HEK293 (cell line): ENCODE results near the gene CPLX3.

ENCODE experiments used
- CTCF ChIA-PET: fragments of 350-600 bp; formaldehyde crosslinking; extraction: SDS; loops from one replicate; lab custom pipeline; 2021; ENCODE audit warnings: antibody characterized with exemption; lab: Yijun Ruan, JAX
- POLR2A ChIA-PET: fragments of 300-600 bp; formaldehyde crosslinking; extraction: SDS; loops from one replicate; lab custom pipeline; 2020; ENCODE audit warnings: antibody characterized with exemption, inconsistent platforms; lab: Yijun Ruan, JAX
- H3K27ac ChIP-seq: fragments of 200-500 bp; sonication (Bioruptor generic); 2 replicates; pipeline ENCODE4 v1.5.1; 2014; ENCODE audit warnings: low read depth, low read length, control low read depth, inconsistent platforms; ENCODE audit errors: extremely low read depth
- H3K36me3 ChIP-seq, 2 experiments: fragments of 200-500 bp in 1 of 2; sonication (Bioruptor generic) in 1 of 2; 1 replicate in 1 of 2; 2 replicates in 1 of 2; pipeline ENCODE4 v1.5.1; 2014 to 2017; ENCODE audit warnings: inconsistent platforms in 2 of 2, low read length in 2 of 2; ENCODE audit not compliant: control insufficient read depth in 2 of 2, insufficient read depth in 1 of 2
- H3K4me1 ChIP-seq: fragments of 200-500 bp; sonication (Bioruptor generic); 2 replicates; pipeline ENCODE4 v1.5.1; 2014; ENCODE audit warnings: mild to moderate bottlenecking, low read length, inconsistent platforms; ENCODE audit not compliant: control insufficient read depth, insufficient read depth
- H3K4me3 ChIP-seq: 2 replicates; pipeline ENCODE4 v1.5.1; 2011; ENCODE audit warnings: low read depth, mild to moderate bottlenecking, control low read depth, low read length, moderate library complexity
- H3K9me3 ChIP-seq: fragments of 200-500 bp; sonication (Bioruptor generic); 2 replicates; pipeline ENCODE4 v1.5.1; 2014; ENCODE audit warnings: low read depth, low read length, inconsistent platforms; ENCODE audit not compliant: control insufficient read depth, insufficient read depth
- EGR2 ChIP-seq: fragments of 450-650 bp; formaldehyde crosslinking; IDR thresholded peaks from 2 replicates; pipeline ENCODE4 v1.5.1; 2016; ENCODE audit warnings: low read depth, missing biosample characterization, missing genetic modification characterization
- FEZF1 ChIP-seq: fragments of 450-650 bp; formaldehyde crosslinking; IDR thresholded peaks from 2 replicates; pipeline ENCODE4 v1.5.1; 2016; ENCODE audit warnings: missing biosample characterization, missing genetic modification characterization
- MYNN ChIP-seq: fragments of 450-650 bp; formaldehyde crosslinking; IDR thresholded peaks from 2 replicates; pipeline ENCODE4 v1.5.1; 2016; ENCODE audit warnings: missing biosample characterization, missing genetic modification characterization, borderline replicate concordance
- REST ChIP-seq: fragments of 450-650 bp; formaldehyde crosslinking; IDR thresholded peaks from 2 replicates; pipeline ENCODE4 v1.5.1; 2016; ENCODE audit warnings: missing biosample characterization, missing genetic modification characterization
- SALL2 ChIP-seq: fragments of 450-650 bp; formaldehyde crosslinking; IDR thresholded peaks from 2 replicates; pipeline ENCODE4 v1.5.0; 2017; ENCODE audit warnings: missing biosample characterization, mild to moderate bottlenecking, missing genetic modification characterization, borderline replicate concordance
- ZBTB11 ChIP-seq: fragments of 450-650 bp; formaldehyde crosslinking; conservative IDR thresholded peaks from 2 replicates; pipeline ENCODE4 v1.5.1; 2016; ENCODE audit warnings: low read depth, missing biosample characterization, missing genetic modification characterization
- ZBTB20 ChIP-seq: fragments of 450-650 bp; formaldehyde crosslinking; IDR thresholded peaks from 2 replicates; pipeline ENCODE4 v1.5.1; 2016; ENCODE audit warnings: missing biosample characterization, missing genetic modification characterization
- ZFHX2 ChIP-seq: fragments of 450-650 bp; formaldehyde crosslinking; conservative IDR thresholded peaks from 2 replicates; pipeline ENCODE4 v1.5.1; 2016; ENCODE audit warnings: missing biosample characterization, missing genetic modification characterization
- ZNF10 ChIP-seq: fragments of 450-650 bp; formaldehyde crosslinking; IDR thresholded peaks from 2 replicates; pipeline ENCODE4 v1.5.1; 2017; ENCODE audit warnings: missing biosample characterization, missing genetic modification characterization
- ZNF112 ChIP-seq: fragments of 450-650 bp; formaldehyde crosslinking; IDR thresholded peaks from 2 replicates; pipeline ENCODE4 v1.5.0; 2017; ENCODE audit warnings: missing biosample characterization, missing genetic modification characterization
- ZNF19 ChIP-seq: fragments of 450-650 bp; formaldehyde crosslinking; IDR thresholded peaks from 2 replicates; pipeline ENCODE4; 2016; ENCODE audit warnings: missing biosample characterization, missing genetic modification characterization, low read depth
- ZNF354C ChIP-seq: fragments of 450-650 bp; formaldehyde crosslinking; IDR thresholded peaks from 2 replicates; pipeline ENCODE4 v1.5.1; 2016; ENCODE audit warnings: missing biosample characterization, missing genetic modification characterization, low read depth, borderline replicate concordance
- ZNF394 ChIP-seq: fragments of 450-650 bp; formaldehyde crosslinking; IDR thresholded peaks from 2 replicates; pipeline ENCODE4 v1.5.1; 2016; ENCODE audit warnings: missing biosample characterization, missing genetic modification characterization, mild to moderate bottlenecking, moderate library complexity, borderline replicate concordance
- ZNF426 ChIP-seq: fragments of 450-650 bp; formaldehyde crosslinking; IDR thresholded peaks from 2 replicates; pipeline ENCODE4 v1.5.1; 2017; ENCODE audit warnings: missing biosample characterization, missing genetic modification characterization, mild to moderate bottlenecking, inconsistent platforms, moderate library complexity
- ZNF692 ChIP-seq: fragments of 450-650 bp; formaldehyde crosslinking; IDR thresholded peaks from 2 replicates; pipeline ENCODE4 v1.5.1; 2016; ENCODE audit warnings: missing biosample characterization, missing genetic modification characterization
- ZNF777 ChIP-seq: fragments of 450-650 bp; formaldehyde crosslinking; IDR thresholded peaks from 2 replicates; pipeline ENCODE4 v1.5.1; 2017; ENCODE audit warnings: missing biosample characterization, missing genetic modification characterization, borderline replicate concordance
- ZNF843 ChIP-seq: fragments of 450-650 bp; formaldehyde crosslinking; IDR thresholded peaks from 2 replicates; pipeline ENCODE4 v1.5.1; 2016; ENCODE audit warnings: missing biosample characterization, missing genetic modification characterization

The CPLX3 gene

GRCh38 chr15:74798388-74799254 lies 27.8 kb upstream of the CPLX3 start:
- POLR2A ChIA-PET: no interaction called here
- H3K36me3 ChIP-seq: peaks cover 20 to 66% of the 10 kb centered on the region in 2 experiments; a peak in 2 of 3 replicates
- H3K4me1 ChIP-seq: no peaks in the 10 kb centered on the region

GRCh38 chr15:74799255-74799855 lies 27.1 kb upstream of the CPLX3 start:
- H3K9me3 ChIP-seq: no peaks in the 10 kb centered on the region
- H3K4me3 ChIP-seq: no peak overlapping the region
- ChIA-PET POLR2A (interaction anchor here (1.0 kb wide), 1 partner anchor 11 kb away, joined by 3 read pairs; no protein-coding TSS in a partner anchor), CTCF (interaction anchor here (0.5 to 25.7 kb wide), 30 partner anchors 8 to 956 kb away, joined by 3 to 649 read pairs (median 4); partner anchors contain the start of gene CSK)
- H3K4me1 ChIP-seq: no peaks in the 10 kb centered on the region
- peaks cover 20 to 72% of the 10 kb centered on the region in 2 experiments; a peak in 2 of 3 replicates for H3K36me3 ChIP-seq
- H3K27ac ChIP-seq: peak overlapping the region; percentile 20; the same call in 1 of the 2 replicates
- TF ChIP-seq ZNF843 (tag by site-specific recombination) (no peak), ZNF394 (tag by site-specific recombination) (no peak), MYNN (no peak), ZNF692 (no peak), ZBTB11 (tag by site-specific recombination) (no peak), FEZF1 (tag by site-specific recombination) (no peak), REST (no peak)

More at GRCh38 chr15:74798388-74799254, 27.8 kb upstream of the CPLX3 start:
- TF ChIP-seq ZNF354C (tag by site-specific recombination) (no peak), ZNF10 (tag by site-specific recombination) (peak; percentile 85), ZFHX2 (peak; percentile 65), EGR2 (tag by site-specific recombination) (peak; percentile 33; the same call in 1 of the 2 replicates), SALL2 (tag by site-specific recombination) (no peak), ZNF777 (tag by site-specific recombination) (no peak), ZNF112 (no peak), ZBTB20 (tag by site-specific recombination) (no peak), REST (no peak), ZNF426 (tag by site-specific recombination) (no peak), ZNF19 (tag by site-specific recombination) (no peak)
- Histone ChIP-seq H3K9me3 (no peaks in the 10 kb centered on the region), H3K27ac (no peak overlapping the region), H3K4me3 (no peak overlapping the region)
- CTCF ChIA-PET: interaction anchor here (0.5 to 25.7 kb wide), 12 partner anchors 11 to 955 kb away, joined by 3 to 649 read pairs (median 6); partner anchors contain the start of gene CSK
